HepG2 (cell line): Measurements from ENCODE around the gene COL10A1. TPM values are rescaled to one million over a fixed set of nuclear protein-coding genes. Genes with fewer than 3 reads are reported as not detected.
A peak's percentile ranks its signal among the peaks of the same experiment; 100 is the strongest.

Source experiments
- AHDC1 ChIP-seq: sonication (generic); formaldehyde crosslinking; IDR thresholded peaks from 2 replicates; pipeline ENCODE4 v1.5.1; 2020; ENCODE audit warnings: mild to moderate bottlenecking, missing genetic modification reagents, borderline replicate concordance
- ATF6 ChIP-seq: sonication (generic); formaldehyde crosslinking; conservative IDR thresholded peaks from 2 replicates; pipeline ENCODE4 v1.4.0; 2020; ENCODE audit warnings: missing genetic modification reagents
- DDIT3 ChIP-seq: sonication (generic); formaldehyde crosslinking; IDR thresholded peaks from 2 replicates; pipeline ENCODE4 v1.4.0; 2020; ENCODE audit warnings: mild to moderate bottlenecking, missing genetic modification reagents
- GABPB1 ChIP-seq: IDR thresholded peaks from 2 replicates; pipeline ENCODE4 v1.6.1; 2016; ENCODE audit warnings: mild to moderate bottlenecking, missing genetic modification reagents, moderate library complexity, missing compliant biosample characterization
- HIC2 ChIP-seq: sonication (generic); formaldehyde crosslinking; IDR thresholded peaks from 2 replicates; pipeline ENCODE4 v1.9.0; 2022; ENCODE audit warnings: low read depth, missing genetic modification reagents
- HMGXB3 ChIP-seq: sonication (generic); formaldehyde crosslinking; IDR thresholded peaks from 2 replicates; pipeline ENCODE4 v1.4.0; 2020; ENCODE audit warnings: missing genetic modification reagents, borderline replicate concordance
- KLF11 ChIP-seq: IDR thresholded peaks from 2 replicates; pipeline ENCODE4 v1.6.1; 2016; ENCODE audit warnings: missing compliant biosample characterization
- KLF16 ChIP-seq, 2 experiments: sonication (generic) in 1 of 2; formaldehyde crosslinking in 1 of 2; IDR thresholded peaks; 2 replicates each; pipeline versions ENCODE4 v1.6.1 to v1.8.0; 2016 to 2023; ENCODE audit warnings: missing genetic modification reagents in 2 of 2, missing compliant biosample characterization in 1 of 2
- RAD51 ChIP-seq: fragments of 450-650 bp; IDR thresholded peaks from 2 replicates; pipeline ENCODE4 v1.6.1; 2016; ENCODE audit warnings: borderline replicate concordance
- RXRB ChIP-seq: IDR thresholded peaks from 2 replicates; pipeline ENCODE4 v1.6.1; 2016; ENCODE audit warnings: borderline replicate concordance, missing genetic modification reagents, missing compliant biosample characterization
- SUZ12 ChIP-seq: fragments of 150-350 bp; IDR thresholded peaks from 2 replicates; pipeline ENCODE4 v1.6.1; 2014; ENCODE audit warnings: low read depth, low read length
- ZBTB34 ChIP-seq: sonication (generic); formaldehyde crosslinking; IDR thresholded peaks from 2 replicates; pipeline ENCODE4 v1.8.0; 2022; ENCODE audit warnings: mild to moderate bottlenecking, missing genetic modification reagents
- ZNF253 ChIP-seq: sonication (generic); formaldehyde crosslinking; IDR thresholded peaks from 2 replicates; pipeline ENCODE4 v1.8.0; 2022; ENCODE audit warnings: mild to moderate bottlenecking, missing genetic modification reagents, borderline replicate concordance
- ZNF331 ChIP-seq: sonication (generic); formaldehyde crosslinking; IDR thresholded peaks from 2 replicates; pipeline ENCODE4 v1.4.0; 2020; ENCODE audit warnings: missing genetic modification reagents
- polyA plus RNA-seq, 8 experiments: library from polyadenylated mRNA; depleted of rRNA in 3 of 8; stranded (reverse) in 7 of 8; unstranded in 1 of 8; fragments of >200 nt; fragmentation: Illumina TruSeq in 4 of 8; extraction: Trizol in 4 of 8; gene quantifications; 2 replicates each; pipeline versions ENCODE4 v1.2.1 to v1.2.3, GENCODE V29; 2011 to 2016; ENCODE audit warnings: low read depth in 4 of 8, missing spikeins in 1 of 8, mixed read lengths in 1 of 8; ENCODE audit not compliant: insufficient read depth in 1 of 8
- total RNA-seq, 5 experiments: library from RNA; depleted of rRNA; stranded (reverse); fragments of >200 nt; fragmentation: Illumina TruSeq; extraction: Trizol; gene quantifications; 2 replicates each; pipeline ENCODE4 v1.2.3, GENCODE V29; 2016; ENCODE audit warnings: low read depth in 1 of 5

The COL10A1 gene
- total and polyA plus RNA-seq, 2 of the 13 experiments (the other 11 are each of a cell fraction or from before 2014, with no cell fraction given) = 0.07 TPM; not detected in 1

GRCh38 chr6:116072368-116072767, 53.6 kb downstream of the COL10A1 start (continued):
- TF ChIP-seq HMGXB3 (CRISPR knock-in tag) (0 out of 2 replicates have a peak, but pooled peaks have one; percentile 30), KLF11 (CRISPR knock-in tag) (no peak), SUZ12 (no peak), GABPB1 (CRISPR knock-in tag) (peak; percentile 60; the same call in 1 of the 2 replicates), ZNF253 (no peak), ATF6 (CRISPR knock-in tag) (no peak), ZNF331 (CRISPR knock-in tag) (no peak), KLF16 (CRISPR knock-in tag; IDR thresholded peaks at IDR 0.05) (no peak), DDIT3 (no peak), AHDC1 (peak; percentile 74; the same call in 1 of the 2 replicates), HIC2 (CRISPR knock-in tag) (no peak), ZBTB34 (CRISPR knock-in tag) (no peak), RAD51 (no peak), RXRB (CRISPR knock-in tag) (peak; percentile 43; the same call in 1 of the 2 replicates)
